ENCODE measurements around the gene SIM2.

DNA sequence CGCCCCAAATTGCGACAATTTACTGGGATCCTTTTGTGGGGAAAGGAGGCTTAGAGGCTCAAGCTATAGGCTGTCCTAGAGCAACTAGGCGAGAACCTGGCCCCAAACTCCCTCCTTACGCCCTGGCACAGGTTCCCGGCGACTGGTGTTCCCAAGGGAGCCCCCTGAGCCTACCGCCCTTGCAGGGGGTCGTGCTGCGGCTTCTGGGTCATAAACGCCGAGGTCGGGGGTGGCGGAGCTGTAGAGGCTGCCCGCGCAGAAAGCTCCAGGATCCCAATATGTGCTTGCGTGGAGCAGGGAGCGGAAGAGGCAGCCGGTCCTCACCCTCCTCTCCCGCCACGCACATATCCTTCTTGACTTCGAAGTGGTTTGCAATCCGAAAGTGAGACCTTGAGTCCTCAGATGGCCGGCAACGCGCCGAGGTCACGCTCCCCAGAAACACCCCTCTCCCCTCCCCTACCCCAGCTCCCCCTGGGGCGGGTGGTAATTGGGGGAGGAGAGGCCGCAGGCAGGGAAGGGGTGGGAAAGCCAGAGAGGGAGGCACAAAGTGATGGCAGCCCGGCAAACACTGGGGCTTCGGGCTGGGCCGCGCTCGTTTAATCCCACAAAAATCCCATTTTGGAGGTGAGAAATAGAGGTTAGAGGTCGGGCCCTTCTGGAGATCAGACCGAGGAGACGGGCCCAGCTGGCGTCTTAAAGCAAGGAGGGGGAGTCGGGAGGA lies 6.2 kb downstream of the SIM2 start:
- TF ChIP-seq, protein P1, sequence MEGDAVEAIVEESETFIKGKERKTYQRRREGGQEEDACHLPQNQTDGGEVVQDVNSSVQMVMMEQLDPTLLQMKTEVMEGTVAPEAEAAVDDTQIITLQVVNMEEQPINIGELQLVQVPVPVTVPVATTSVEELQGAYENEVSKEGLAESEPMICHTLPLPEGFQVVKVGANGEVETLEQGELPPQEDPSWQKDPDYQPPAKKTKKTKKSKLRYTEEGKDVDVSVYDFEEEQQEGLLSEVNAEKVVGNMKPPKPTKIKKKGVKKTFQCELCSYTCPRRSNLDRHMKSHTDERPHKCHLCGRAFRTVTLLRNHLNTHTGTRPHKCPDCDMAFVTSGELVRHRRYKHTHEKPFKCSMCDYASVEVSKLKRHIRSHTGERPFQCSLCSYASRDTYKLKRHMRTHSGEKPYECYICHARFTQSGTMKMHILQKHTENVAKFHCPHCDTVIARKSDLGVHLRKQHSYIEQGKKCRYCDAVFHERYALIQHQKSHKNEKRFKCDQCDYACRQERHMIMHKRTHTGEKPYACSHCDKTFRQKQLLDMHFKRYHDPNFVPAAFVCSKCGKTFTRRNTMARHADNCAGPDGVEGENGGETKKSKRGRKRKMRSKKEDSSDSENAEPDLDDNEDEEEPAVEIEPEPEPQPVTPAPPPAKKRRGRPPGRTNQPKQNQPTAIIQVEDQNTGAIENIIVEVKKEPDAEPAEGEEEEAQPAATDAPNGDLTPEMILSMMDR (IDR thresholded peaks at IDR 0.05), result no peak
- TF ChIP-seq EP300 (IDR thresholded peaks at IDR 0.05), result no peak
